ENCODE measurements around the gene FAM167B. TPM values are rescaled to one million over a fixed set of nuclear protein-coding genes. Genes with fewer than 3 reads are reported as not detected.
"Not testable (repeated sequence)": the region's sequence is repeated elsewhere in the genome, so short reads cannot be mapped to it uniquely, and the experiment has no call there.

The FAM167B gene
- total RNA-seq, 4 donors from 2014 or later: 0.83 to 6.7 (median 4.7) TPM

GRCh38 chr1:32291708-32292538 lies 44.9 kb downstream of the FAM167B start, which contains the start of gene HDAC1:
Gene HDAC1, plus strand, starts transcription at chr1:32292083. Its CDS starts 87 bp downstream, at chr1:32292170.
- H3K4me1 ChIP-seq: peaks cover 6 to 36% (median 20%) of the 10 kb centered on the region in 4 donors
- H3K9me3 ChIP-seq: no peaks in the 10 kb centered on the region
- DNase-seq (ENCODE audit: extremely low spot score): peak; percentile 98
- H3K36me3 ChIP-seq: no peaks in the 10 kb centered on the region
- peak within 1 kb of the TSS; percentile 81 to 90 (median 84) for H3K27ac ChIP-seq (replicated peaks in 1 of 4)
- no peaks in the 10 kb centered on the region for H3K27me3 ChIP-seq
- intact Hi-C loops (cut with DNase I): no loop called here
- WGBS: under 1% methylated on average over 24 of the region's 67 CpGs
- peak; percentile 68 to 80 for TF ChIP-seq POLR2AphosphoS5 (IDR thresholded peaks at IDR 0.05)
- peak in 1 of 3 experiments; percentile 25 for TF ChIP-seq CTCF (IDR thresholded peaks at IDR 0.05)
- no peak for TF ChIP-seq EP300 (IDR thresholded peaks at IDR 0.05)
- no peak for TF ChIP-seq POLR2A (IDR thresholded peaks at IDR 0.05; ENCODE audit: low read depth)
- H3K4me3 ChIP-seq: peak within 1 kb of the TSS; percentile 69 to 86 (median 76)

- intact Hi-C loops (cut with DNase I); H3K27me3 ChIP-seq; DNase-seq (ENCODE audit: extremely low spot score); H3K4me3 ChIP-seq; H3K9me3 ChIP-seq; H3K27ac ChIP-seq (replicated peaks in 1 of 4): not testable (repeated sequence)
- 95% methylated on average over 16 of the region's 16 CpGs for WGBS
- H3K36me3 ChIP-seq: peaks cover 8 to 15% (median 10%) of the 10 kb centered on the region in 4 donors
- H3K4me1 ChIP-seq: peaks cover 0 to 18% (median 5%) of the 10 kb centered on the region in 4 donors
Observed at GRCh38 chr1:32298211-32298610, 51.2 kb downstream of the FAM167B start.

Small RNAs within 50 kb of the gene (small RNA-seq; reads per million reads assigned to genes)
- gene RF00017: 0 reads per million in 3 donors
- gene RF00019: 0 reads per million in 3 donors

Other genes starting within 250 kb of the FAM167B start
- 10 to 100 TPM; 71.8 to 90.5 (median 79.7) TPM for gene KHDRBS1, start 233.4 kb upstream of the FAM167B start, total RNA-seq
- gene TMEM39B, start 174.3 kb upstream of the FAM167B start, total RNA-seq: 1 to 10 TPM; 2.9 to 6.1 (median 4.8) TPM
- gene KPNA6, start 139.2 kb upstream of the FAM167B start, total RNA-seq: 10 to 100 TPM; 47.8 to 71.3 (median 55.4) TPM
- 10 to 100 TPM; 43.6 to 88.4 (median 70.4) TPM for gene TXLNA, start 67.5 kb upstream of the FAM167B start, total RNA-seq
- 1 to 10 TPM; 5.0 to 7.8 (median 6.5) TPM for gene CCDC28B, start 46.6 kb upstream of the FAM167B start, total RNA-seq
- 1 to 10 TPM in 3 of 4 donors, under 1 TPM in 1; 0.66 to 2.1 (median 1.1) TPM for gene IQCC, start 41.6 kb upstream of the FAM167B start, total RNA-seq
- not detected for gene DCDC2B, start 38.1 kb upstream of the FAM167B start, total RNA-seq
- 1 to 10 TPM; 6.6 to 10.0 (median 8.2) TPM for gene TMEM234, start 24.9 kb upstream of the FAM167B start, total RNA-seq
- 100 to 1,000 TPM; 141 to 214 (median 167) TPM for gene EIF3I, start 24.8 kb upstream of the FAM167B start, total RNA-seq
- 1 to 10 TPM in 2 of 4 donors, under 1 TPM in 2; 0.42 to 2.8 (median 1.1) TPM for gene LCK, start 4.0 kb downstream of the FAM167B start, total RNA-seq
- 10 to 100 TPM; 42.8 to 70.4 (median 51.4) TPM for gene HDAC1, start 44.9 kb downstream of the FAM167B start, total RNA-seq
- 10 to 100 TPM in 2 of 4 donors, 1 to 10 TPM in 2; 4.2 to 10.9 (median 9.2) TPM for gene MARCKSL1, start 89.0 kb downstream of the FAM167B start, total RNA-seq
- gene FAM229A, start 115.3 kb downstream of the FAM167B start, total RNA-seq: 1 to 10 TPM; 1.3 to 8.7 (median 4.9) TPM
- gene TSSK3, start 115.3 kb downstream of the FAM167B start, total RNA-seq: 1 to 10 TPM in 1 of 4 donors, under 1 TPM in 1, not detected in 2; 0.86 to 3.7 TPM
- gene BSDC1, start 147.2 kb downstream of the FAM167B start, total RNA-seq: 10 to 100 TPM; 57.3 to 67.9 (median 63.4) TPM
- gene ZBTB8B, start 217.8 kb downstream of the FAM167B start, total RNA-seq: under 1 TPM; under 0.01 to 0.06 (median 0.03) TPM